OCI-M1 (cell line): ENCODE results near the gene CDSN.
"Not testable (repeated sequence)": the region's sequence is repeated elsewhere in the genome, so short reads cannot be mapped to it uniquely, and the experiment has no call there.

Experiments
- DNase-seq: peaks from one replicate; lab custom pipeline; 2025; lab: John Stamatoyannopoulos, UW

CDSN gene

GRCh38 chr6:31120151-31120915 is at the start of gene CDSN:
CDSN (minus strand) TSS chr6:31120446; CDS start chr6:31120419, 27 bp downstream.
- DNase-seq = no peak

GRCh38 chr6:31169123-31169857 is 49.0 kb upstream of the CDSN start:
- no peak for DNase-seq

GRCh38 chr6:31168606-31169005 is 48.4 kb upstream of the CDSN start:
- DNase-seq = no peak

- no peak for DNase-seq
These were observed 45.7 kb upstream of the CDSN start for GRCh38 chr6:31165986-31166385.

- not testable (repeated sequence) for DNase-seq
These were observed 45.0 kb upstream of the CDSN start for GRCh38 chr6:31165064-31165832.

GRCh38 chr6:31164475-31165063 is 44.3 kb upstream of the CDSN start:
- not testable (repeated sequence) for DNase-seq

- DNase-seq = peak; percentile 15
These were observed 43.7 kb upstream of the CDSN start for GRCh38 chr6:31163922-31164321.

- DNase-seq = no peak
These were observed 42.4 kb upstream of the CDSN start for GRCh38 chr6:31162463-31163165.

GRCh38 chr6:31161216-31162126 is 41.2 kb upstream of the CDSN start:
- DNase-seq = no peak

GRCh38 chr6:31158863-31159855 is 38.9 kb upstream of the CDSN start:
- peak; percentile 49 for DNase-seq

GRCh38 chr6:31158140-31158862 is 38.1 kb upstream of the CDSN start, which contains the start of gene TCF19:
TCF19 (plus strand) TSS chr6:31158589; CDS start chr6:31159470, 881 bp downstream.
- peak; percentile 100 for DNase-seq

GRCh38 chr6:31157513-31158139 is 37.4 kb upstream of the CDSN start, which contains the start of gene CCHCR1:
CCHCR1 (minus strand) TSS chr6:31157802; CDS start chr6:31157600, 202 bp downstream.
- DNase-seq = no peak

- DNase-seq = no peak
These were observed 36.4 kb upstream of the CDSN start for GRCh38 chr6:31156641-31157040.

- DNase-seq = no peak
These were observed 34.2 kb upstream of the CDSN start for GRCh38 chr6:31154436-31154835.

GRCh38 chr6:31152781-31153180 is 32.5 kb upstream of the CDSN start:
- no peak for DNase-seq

GRCh38 chr6:31149827-31150447 is 29.7 kb upstream of the CDSN start:
- no peak for DNase-seq

GRCh38 chr6:31145386-31145785 is 25.1 kb upstream of the CDSN start:
- no peak for DNase-seq
